Measurements from ENCODE around the gene NR2F1.

DNA sequence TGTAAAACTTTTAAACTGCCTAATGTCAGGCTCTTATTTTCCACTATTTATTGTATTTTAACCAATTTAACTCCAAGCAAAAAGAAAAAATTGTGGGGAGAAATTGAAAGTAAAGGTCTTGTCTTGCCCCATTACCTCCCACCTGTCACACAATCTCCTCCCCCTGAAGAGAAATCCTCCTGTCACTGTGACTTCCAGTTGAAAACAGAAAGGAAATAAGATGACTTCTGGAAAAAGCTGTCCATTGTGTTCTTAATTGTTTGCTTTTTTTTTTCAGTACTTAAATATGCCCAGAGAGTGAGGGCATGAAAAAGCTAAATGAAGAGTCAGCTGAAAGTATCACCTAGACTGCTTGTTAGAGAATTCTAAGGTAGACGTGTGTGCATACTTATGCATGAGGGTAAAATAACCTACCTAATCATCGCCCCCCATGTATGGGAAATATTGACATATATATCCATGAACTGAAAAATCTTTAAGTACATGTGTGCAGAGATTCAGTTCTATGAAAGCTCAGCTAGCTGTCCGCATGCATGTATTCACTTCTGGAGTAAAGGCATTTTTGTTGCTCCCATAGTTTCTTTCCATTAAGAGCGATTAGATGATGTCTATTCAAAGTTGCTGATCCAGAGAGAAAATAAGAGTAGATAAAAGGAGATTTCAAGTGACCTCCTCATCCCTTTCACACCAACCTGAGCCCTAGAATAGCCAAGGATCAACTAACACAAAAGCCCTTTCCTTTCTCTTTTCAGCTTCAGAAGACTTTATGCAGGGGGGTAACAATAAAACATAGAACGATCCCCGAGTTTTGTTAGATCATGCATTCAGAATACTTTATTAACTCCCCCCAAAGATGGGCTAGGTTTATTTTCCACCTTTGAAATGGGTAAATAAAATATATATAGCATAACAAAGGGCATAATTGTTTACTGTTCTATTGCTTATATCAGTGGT is 7.3 kb upstream of the NR2F1 start:
- TF ChIP-seq POLR2AphosphoS5 (IDR thresholded peaks at IDR 0.05; ENCODE audit: low read depth, low read length) (no peak), POLR2A (IDR thresholded peaks at IDR 0.05; ENCODE audit: low read depth, low read length) (no peak)

Data from GM12892 (cell line).